HEK293 (cell line): ENCODE measurements around the gene BBOF1.

ENCODE experiments used
- ZNF23 ChIP-seq: fragments of 450-650 bp; formaldehyde crosslinking; IDR thresholded peaks from 2 replicates; pipeline ENCODE4 v1.5.1; 2016; ENCODE audit warnings: missing biosample characterization, missing genetic modification characterization, borderline replicate concordance
- TF ChIP-seq, protein P1 (sequence below): fragments of 450-650 bp; formaldehyde crosslinking; optimal IDR thresholded peaks from 2 replicates; pipeline ENCODE3; 2016; ENCODE audit warnings: missing biosample characterization, mild to moderate bottlenecking, missing genetic modification characterization

DNA sequence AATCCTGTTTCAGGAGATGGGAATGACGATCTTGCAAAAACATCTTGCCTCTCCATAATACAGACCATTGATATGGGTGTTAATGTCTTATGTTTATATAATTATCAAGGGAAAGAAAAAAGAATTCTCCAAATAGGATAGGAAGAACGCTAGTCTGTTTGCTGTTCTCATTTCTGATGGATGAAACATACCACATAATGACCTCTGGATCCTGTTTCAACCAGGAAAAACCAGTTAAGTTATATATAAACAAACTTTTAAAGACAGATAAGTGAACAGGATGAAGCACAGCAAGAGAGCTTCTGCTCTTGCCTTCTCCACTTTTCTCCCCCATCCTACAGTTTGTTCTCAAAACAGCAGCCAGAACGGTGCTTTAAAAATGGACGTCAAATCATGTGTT lies 41.3 kb upstream of the BBOF1 start:
- TF ChIP-seq, protein P1, sequence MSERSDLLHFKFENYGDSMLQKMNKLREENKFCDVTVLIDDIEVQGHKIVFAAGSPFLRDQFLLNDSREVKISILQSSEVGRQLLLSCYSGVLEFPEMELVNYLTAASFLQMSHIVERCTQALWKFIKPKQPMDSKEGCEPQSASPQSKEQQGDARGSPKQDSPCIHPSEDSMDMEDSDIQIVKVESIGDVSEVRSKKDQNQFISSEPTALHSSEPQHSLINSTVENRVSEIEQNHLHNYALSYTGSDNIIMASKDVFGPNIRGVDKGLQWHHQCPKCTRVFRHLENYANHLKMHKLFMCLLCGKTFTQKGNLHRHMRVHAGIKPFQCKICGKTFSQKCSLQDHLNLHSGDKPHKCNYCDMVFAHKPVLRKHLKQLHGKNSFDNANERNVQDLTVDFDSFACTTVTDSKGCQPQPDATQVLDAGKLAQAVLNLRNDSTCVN: no peak
- no peak for TF ChIP-seq ZNF23 (tag by site-specific recombination)
